Measurements from ENCODE around the gene DPP8. TPM values are rescaled to one million over a fixed set of nuclear protein-coding genes. Genes with fewer than 3 reads are reported as not detected.

Gene DPP8
- total RNA-seq, 1 donor from 2014 or later = 28.4 TPM

DNA sequence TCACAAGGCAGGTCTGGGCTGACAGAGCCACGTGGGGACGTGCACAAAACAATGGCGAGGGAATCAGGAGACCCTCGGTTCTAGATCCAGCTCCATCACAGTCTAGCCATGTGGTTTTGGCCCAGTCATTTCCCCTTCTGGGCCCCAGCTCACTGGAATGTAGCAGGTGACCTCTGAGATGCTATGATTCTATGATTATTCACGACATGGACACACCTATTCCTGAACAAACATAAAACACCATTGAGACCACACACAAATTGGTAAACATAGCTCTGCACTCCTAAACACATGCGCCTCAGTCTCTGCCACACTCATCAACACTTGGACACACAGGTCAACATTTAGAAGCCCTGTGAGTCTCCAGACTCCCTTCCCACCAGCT lies 103.7 kb downstream of the DPP8 start:
- H3K36me3 ChIP-seq (ENCODE audit: control insufficient read depth, insufficient read depth, low read length) = no peaks in the 10 kb centered on the region
- no peak overlapping the region for H3K4me3 ChIP-seq (ENCODE audit: low read depth, low read length)
- TF ChIP-seq, protein P1, sequence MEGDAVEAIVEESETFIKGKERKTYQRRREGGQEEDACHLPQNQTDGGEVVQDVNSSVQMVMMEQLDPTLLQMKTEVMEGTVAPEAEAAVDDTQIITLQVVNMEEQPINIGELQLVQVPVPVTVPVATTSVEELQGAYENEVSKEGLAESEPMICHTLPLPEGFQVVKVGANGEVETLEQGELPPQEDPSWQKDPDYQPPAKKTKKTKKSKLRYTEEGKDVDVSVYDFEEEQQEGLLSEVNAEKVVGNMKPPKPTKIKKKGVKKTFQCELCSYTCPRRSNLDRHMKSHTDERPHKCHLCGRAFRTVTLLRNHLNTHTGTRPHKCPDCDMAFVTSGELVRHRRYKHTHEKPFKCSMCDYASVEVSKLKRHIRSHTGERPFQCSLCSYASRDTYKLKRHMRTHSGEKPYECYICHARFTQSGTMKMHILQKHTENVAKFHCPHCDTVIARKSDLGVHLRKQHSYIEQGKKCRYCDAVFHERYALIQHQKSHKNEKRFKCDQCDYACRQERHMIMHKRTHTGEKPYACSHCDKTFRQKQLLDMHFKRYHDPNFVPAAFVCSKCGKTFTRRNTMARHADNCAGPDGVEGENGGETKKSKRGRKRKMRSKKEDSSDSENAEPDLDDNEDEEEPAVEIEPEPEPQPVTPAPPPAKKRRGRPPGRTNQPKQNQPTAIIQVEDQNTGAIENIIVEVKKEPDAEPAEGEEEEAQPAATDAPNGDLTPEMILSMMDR (IDR thresholded peaks at IDR 0.05; ENCODE audit: insufficient read depth, low read length, severe bottlenecking) = no peak
- FAIRE-seq = no peak
- H3K27me3 ChIP-seq (ENCODE audit: control insufficient read depth, insufficient read depth, low read length) = peaks cover 6% of the 10 kb centered on the region
- peak; percentile 88 for DNase-seq (ENCODE audit: low read depth)

GRCh38 chr15:65413051-65413759 lies 104.3 kb downstream of the DPP8 start:
- Histone ChIP-seq H3K36me3 (ENCODE audit: control insufficient read depth, insufficient read depth, low read length) (no peaks in the 10 kb centered on the region), H3K4me3 (ENCODE audit: low read depth, low read length) (no peak overlapping the region), H3K27me3 (ENCODE audit: control insufficient read depth, insufficient read depth, low read length) (peaks cover 5% of the 10 kb centered on the region)
- DNase-seq (ENCODE audit: low read depth) (no peak), FAIRE-seq (no peak)
- TF ChIP-seq, protein P1 (IDR thresholded peaks at IDR 0.05; ENCODE audit: insufficient read depth, low read length, severe bottlenecking) = no peak

- no peak for FAIRE-seq
- no peak for DNase-seq (ENCODE audit: low read depth)
- H3K27me3 ChIP-seq (ENCODE audit: control insufficient read depth, insufficient read depth, low read length) = peaks cover 5% of the 10 kb centered on the region
- H3K36me3 ChIP-seq (ENCODE audit: control insufficient read depth, insufficient read depth, low read length) = no peaks in the 10 kb centered on the region
- TF ChIP-seq, protein P1 (IDR thresholded peaks at IDR 0.05; ENCODE audit: insufficient read depth, low read length, severe bottlenecking) = no peak
- no peak overlapping the region for H3K4me3 ChIP-seq (ENCODE audit: low read depth, low read length)
These were observed 104.9 kb downstream of the DPP8 start for GRCh38 chr15:65412556-65412955.

DNA sequence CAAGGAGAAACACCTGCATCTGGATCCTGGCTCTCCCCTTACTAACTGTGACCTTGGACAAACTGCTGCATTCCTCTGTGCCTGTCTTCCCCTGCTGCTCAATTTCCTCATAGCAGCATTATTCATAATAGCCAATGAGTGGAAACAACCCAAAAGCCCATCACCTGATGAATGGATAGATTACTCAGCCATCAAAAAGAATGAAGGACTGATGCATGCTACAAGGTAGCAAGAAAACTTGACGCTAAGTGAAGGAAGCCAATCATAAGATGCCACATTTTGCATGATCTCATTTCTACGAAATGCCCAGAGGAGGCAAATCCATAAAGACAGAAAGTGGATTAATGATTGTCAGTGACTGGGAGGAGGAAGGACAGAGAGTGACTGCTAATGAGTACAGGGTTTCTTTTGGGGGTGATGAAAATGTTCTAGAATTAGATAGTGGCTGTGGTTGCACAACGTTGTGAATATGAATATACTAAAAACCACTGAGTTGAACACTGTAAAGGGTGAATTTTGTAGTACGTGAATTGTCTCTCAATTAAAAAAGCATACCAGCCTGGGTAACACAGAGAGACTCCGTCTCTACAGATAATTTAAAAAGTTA lies 105.9 kb downstream of the DPP8 start:
- TF ChIP-seq, protein P1 (IDR thresholded peaks at IDR 0.05; ENCODE audit: insufficient read depth, low read length, severe bottlenecking) = no peak
- Histone ChIP-seq H3K27me3 (ENCODE audit: control insufficient read depth, insufficient read depth, low read length) (peaks cover 2% of the 10 kb centered on the region), H3K4me3 (ENCODE audit: low read depth, low read length) (no peak overlapping the region), H3K36me3 (ENCODE audit: control insufficient read depth, insufficient read depth, low read length) (no peaks in the 10 kb centered on the region)
- FAIRE-seq (no peak), DNase-seq (ENCODE audit: low read depth) (peak; percentile 54)

DNA sequence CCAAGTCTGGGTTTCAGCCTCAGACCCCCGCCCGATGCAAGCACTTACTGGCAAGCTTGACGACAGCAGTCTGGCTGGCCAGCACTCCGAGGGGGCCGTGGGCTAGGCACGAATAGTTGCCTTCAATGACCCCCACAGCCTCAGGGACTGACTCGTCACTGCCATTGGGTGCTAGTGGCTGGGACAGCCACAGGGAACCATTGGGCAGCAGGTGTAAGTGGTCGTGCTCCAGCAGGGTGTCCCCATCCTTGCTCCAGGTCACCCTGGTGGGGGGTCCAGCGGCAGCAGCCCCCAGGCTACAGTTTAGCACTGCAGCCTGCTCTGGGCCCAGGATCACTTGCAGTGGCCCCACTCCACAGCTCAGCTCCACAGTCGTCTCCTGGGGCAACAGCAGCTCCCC lies 106.5 kb downstream of the DPP8 start:
- no peak overlapping the region for H3K4me3 ChIP-seq (ENCODE audit: low read depth, low read length)
- no peak for DNase-seq (ENCODE audit: low read depth)
- H3K36me3 ChIP-seq (ENCODE audit: control insufficient read depth, insufficient read depth, low read length) = no peaks in the 10 kb centered on the region
- TF ChIP-seq, protein P1 (IDR thresholded peaks at IDR 0.05; ENCODE audit: insufficient read depth, low read length, severe bottlenecking) = no peak
- peaks cover 2% of the 10 kb centered on the region for H3K27me3 ChIP-seq (ENCODE audit: control insufficient read depth, insufficient read depth, low read length)
- no peak for FAIRE-seq
